ELF-1 (cell line): Measurements from ENCODE around the gene AK1.
A peak's percentile ranks its signal among the peaks of the same experiment; 100 is the strongest.

ENCODE experiments used
- DNase-seq: peaks from one replicate; pipeline ENCODE4 v3.0.0-alpha.2; 2016; ENCODE audit warnings: low read depth, low spot score

AK1 gene

DNA sequence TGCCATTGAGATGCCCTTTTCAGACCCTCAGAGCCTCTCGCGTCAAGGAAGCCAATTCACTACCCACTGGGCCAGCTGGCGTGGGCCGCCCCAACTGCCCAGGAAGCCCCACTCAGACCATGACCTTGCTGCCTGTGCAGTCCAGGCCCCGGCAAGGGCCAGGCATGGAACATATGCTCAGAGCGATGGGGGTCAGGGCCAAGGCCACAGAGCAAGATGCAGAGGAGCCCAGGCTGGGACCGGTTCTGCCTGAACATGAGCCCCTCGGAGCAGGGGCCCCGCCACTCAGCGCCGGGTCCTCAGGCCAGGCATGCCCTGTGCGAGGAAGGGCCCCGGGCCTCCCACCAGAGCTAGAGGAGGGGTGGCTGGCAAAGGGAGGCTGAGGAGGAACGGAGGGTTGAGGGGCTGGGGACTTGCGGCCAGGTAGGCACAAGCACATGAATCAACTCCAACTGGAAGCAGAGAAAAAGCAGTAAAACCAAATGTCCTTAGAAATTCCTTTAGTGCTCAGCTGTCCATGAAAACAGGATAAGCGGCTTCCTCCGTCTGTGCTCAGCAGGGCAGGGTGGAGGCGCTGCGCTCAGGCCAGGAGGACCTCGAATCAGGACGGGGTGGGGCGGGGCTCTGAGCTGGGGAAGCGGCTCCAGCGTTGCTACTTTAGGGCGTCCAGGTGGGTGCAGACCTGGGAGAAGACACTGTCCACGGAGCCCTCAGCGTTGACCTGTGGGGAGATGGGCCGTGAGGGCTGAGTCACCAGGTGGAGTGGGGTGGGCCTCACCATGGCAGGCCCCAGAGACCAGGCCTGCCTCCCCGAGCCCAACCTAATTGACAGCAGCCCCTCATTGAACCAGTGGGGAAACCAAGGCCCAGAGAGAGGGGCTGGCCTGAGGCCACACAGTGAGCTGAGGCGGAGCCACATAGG is 9.9 kb downstream of the AK1 start:
- no peak for DNase-seq

GRCh38 chr9:127866535-127866934 is 10.9 kb downstream of the AK1 start:
- no peak for DNase-seq

DNA sequence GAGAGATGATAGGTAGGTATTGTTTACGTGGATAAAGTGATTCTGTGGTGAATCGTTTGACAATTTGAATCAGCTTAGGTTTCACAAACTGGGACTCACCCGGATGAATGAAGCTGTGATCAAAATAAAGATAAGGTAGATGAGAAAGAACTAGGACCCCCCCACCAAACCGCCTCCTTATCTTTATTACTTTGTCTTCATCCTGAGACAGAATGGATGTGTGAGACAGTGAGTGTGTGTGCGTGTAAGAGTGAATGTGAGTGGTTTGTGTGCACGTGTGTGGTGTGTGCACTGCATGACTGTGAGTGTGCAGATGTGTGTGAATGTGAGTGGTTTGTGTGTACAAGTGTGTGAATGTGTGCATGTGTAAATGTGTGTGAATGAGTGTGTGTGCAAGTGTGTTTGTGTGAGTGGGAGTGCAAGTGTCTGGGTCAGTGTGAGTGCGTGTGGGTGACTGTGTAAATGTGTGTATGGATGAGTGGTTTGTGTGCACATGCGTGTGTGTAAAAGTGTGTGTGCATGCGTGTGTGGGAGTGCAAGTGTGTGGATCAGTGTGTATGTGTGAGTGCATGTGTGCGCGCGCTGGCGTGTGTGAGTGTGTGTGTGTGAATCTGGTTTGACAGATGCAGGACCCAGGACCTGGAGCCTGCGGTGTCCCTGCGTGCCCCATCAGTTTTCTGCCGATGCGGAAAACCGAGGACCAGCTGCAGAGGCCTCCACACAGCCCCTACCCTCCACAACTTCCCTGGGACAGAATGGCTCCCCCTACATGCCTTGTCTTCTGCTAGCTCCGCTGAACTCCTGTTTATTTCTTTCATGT is 11.6 kb downstream of the AK1 start:
- no peak for DNase-seq

GRCh38 chr9:127863191-127863621 is 14.3 kb downstream of the AK1 start:
- DNase-seq: no peak

DNA sequence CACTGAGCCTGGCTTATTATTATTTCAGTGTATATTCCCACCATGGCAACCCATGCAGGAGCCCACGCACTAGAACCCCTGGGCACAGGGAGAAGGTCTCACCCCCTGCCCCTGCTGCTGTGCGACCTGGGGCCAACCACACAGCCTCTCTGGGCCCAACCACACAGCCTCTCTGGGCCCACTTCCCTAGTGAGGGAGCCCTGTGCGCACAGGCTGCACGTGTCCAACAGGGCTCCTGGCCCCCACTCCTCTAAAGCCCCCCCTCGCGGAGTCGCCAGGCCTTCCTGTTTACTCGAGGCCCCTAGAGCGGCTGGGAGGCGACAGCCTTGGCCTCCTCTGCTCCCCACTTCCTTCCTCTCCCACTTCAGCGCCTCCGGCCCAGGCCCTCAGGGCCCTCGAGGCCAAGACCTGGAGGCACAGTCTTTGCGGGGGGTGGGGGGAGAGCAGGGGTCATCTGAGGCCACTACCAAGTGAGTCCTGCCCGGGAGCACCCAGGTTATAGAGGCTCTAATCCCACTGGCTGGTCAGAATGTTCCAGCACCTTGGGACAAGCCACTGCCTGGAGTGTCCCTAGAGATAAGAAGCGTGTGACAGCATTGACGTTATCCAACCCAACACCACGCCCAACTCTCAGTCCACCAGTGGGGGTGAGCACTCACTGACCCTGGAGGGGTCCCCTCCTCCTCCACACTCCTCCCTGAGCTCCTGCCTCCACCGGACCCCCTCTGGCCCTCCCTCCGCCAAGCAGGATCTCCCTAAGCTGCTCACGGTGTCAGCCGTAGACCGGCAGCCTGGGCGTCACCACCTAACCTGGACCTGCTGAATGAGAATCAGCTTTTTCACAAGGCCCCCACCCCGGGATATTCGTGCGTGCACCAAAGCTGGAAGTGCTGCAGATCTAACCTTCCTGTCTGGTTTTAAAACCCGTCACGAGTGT is 15.1 kb downstream of the AK1 start:
- no peak for DNase-seq

GRCh38 chr9:127860779-127861178 is 16.7 kb downstream of the AK1 start:
- DNase-seq: no peak

DNA sequence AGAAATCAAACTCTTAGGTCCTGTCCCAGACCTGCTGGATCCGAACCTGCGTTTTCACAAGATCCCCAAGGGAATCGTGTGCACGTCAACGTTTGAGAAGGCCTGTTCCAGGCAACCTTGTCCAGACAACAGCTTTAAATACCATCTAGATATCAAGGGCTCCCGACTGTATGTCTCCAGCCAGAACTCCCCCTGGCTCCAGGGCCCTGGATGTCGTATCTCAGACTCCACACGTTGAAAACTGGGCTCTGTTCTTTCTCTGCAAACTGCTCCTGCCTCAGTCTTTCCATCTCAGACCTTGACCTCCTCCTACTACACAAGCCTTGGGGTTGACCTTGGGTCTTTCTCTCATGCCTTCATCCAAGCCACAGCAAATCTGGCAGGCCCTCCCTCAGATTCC is 17.2 kb downstream of the AK1 start:
- no peak for DNase-seq

DNA sequence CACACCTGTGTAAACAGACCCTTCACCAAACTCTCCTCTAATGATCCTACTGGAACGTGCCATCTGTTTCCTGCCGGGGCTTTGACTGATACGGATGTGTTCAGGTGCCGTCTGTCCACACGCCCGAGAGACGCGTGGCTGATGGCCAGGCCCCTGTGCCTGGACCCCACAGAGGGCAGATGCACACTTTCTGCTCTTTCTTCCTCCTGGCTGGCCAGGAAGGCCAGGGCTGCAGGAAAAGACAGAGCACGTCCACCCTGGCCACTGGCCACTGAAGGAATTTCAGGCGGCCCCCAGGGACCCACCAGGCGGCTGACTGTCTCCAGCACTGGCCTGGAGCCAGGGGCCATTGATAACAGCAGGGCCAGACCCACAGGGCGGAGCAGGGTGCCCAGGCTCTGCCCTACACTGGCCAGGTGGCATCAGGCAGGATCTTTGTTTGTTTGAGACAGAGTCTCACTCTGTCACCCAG is 19.4 kb downstream of the AK1 start:
- DNase-seq: no peak

GRCh38 chr9:127857278-127857677 is 20.2 kb downstream of the AK1 start:
- DNase-seq: no peak

GRCh38 chr9:127856729-127857116 is 20.8 kb downstream of the AK1 start:
- DNase-seq: no peak

- no peak for DNase-seq
Measured at GRCh38 chr9:127856094-127856728, 21.3 kb downstream of the AK1 start.

GRCh38 chr9:127855522-127855921 is 22.0 kb downstream of the AK1 start:
- DNase-seq: no peak

DNA sequence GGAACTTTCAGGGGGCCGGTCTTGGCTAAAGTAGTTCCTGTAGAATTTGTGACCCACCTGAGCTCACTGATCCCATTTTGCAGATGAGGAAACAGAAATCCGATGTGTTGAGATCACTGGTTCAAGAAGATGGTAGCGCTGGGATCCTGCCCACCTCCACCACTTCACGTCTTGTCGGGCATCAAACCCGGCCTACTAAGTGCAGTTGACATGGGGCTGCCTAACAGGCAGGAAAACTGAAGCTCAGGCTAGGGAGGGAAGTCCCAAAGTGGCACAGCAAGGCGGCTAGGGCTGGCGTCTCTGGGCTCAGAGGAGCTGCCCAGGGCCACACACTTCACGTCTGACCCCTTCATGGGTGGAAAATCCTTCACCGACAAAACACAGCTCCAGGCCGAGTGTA is 22.5 kb downstream of the AK1 start:
- no peak for DNase-seq

DNA sequence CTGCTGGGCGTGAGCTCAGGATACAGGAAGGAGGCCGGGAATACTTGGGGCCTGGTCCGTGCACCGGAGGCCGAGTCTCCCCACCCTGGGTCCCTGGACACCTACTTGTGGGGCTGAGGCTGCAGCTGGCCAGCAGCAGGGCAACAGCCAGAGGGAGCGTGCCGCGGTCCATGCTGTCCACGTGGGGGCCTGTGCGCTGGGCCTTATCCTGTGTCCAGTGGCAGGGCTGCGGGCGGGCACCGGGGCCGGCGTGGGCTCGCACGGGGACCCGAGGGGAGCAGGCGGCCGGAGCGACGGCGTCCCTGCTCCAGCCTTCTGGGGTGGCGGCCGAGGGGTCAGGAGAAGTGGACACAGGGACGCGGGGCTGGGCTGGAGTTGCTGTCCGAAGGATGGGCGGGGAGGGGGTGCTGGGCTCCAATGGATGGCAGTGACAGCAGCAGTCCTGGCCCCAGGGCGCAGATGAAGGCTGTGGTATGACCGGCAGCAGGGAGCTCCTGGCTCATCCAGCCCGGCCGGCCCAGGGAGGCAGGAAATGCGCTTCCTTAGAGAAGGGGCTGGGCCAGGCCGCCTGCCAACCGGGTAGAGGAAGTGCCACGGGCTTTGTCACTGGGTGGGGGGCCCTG is 23.2 kb downstream of the AK1 start, which contains the start of gene ENG:
ENG (minus strand) TSS at position 475 of the 623 bp plus-strand sequence; CDS start at position 172, 303 bp downstream.
- DNase-seq: peak; percentile 75

GRCh38 chr9:127853312-127854183 is 23.9 kb downstream of the AK1 start:
- DNase-seq: no peak

- no peak for DNase-seq
Measured at GRCh38 chr9:127852829-127853228, 24.6 kb downstream of the AK1 start.

DNA sequence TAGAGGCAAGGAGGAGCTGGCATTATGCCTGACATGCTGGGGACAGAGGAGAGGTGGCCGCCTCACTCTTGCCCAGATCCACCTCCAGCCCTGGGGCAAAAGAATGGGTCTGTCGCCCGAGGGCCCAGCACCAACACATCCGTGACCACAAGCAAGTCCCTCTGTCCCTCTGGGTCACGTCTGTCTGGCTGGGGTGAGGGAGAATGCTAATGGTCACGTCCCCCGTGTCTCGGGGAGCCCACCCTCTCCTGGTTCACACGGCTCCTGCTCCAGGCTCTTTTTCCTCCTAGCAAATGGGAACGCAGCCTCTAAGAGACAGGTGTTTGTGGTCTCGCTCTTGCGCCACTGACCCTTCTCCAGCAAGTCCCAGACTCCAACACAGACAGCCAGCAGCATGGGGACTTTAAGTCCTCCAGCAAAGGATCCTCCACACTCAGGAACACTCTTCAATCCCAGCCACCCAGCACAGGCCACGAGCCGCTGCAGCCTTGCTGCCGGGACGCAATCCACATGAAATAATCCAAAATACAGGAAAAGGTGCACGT is 27.1 kb downstream of the AK1 start:
- DNase-seq: no peak

DNA sequence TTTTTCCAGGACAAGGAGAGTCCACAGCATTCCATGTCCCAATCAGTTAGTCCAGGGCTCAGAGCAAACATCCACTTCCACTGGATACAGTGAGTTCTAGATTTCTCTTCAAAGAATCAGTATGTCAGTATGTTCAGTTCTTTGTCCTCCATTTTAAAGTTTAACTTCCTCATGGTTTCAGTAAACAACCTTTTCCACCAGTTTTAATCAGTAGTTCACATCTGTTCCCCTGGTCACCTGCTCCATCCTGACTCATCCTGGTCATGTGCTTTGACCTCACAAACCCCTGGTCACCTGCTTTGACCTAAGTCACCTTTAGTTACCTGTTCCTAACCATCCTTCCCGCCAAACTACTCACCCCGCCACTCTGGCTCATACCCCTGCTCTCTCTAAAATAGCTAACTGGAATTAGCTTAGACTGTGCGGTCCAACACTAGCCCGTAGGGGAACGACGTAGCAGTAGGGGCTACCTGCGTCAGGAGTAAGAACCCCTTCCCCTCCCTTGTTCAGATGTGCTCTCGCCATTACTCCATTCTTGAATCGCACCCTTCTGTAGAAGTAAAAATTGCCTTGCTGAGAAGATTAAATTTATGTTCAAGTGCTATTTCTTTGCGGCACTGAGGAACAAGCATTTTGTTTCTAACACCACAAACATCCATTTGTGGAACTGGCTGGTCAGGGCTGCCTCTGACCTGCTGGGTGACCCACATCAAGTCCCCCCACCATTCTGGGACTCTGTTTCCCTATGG is 28.5 kb downstream of the AK1 start:
- DNase-seq: no peak
